ENCODE results near the gene TSC22D2.

Gene TSC22D2

GRCh38 chr3:150412561-150413231 is 4.6 kb downstream of the TSC22D2 start:
- DNase-seq, result peak; percentile 26 to 32

- no peak for DNase-seq
These were observed 6.2 kb downstream of the TSC22D2 start for GRCh38 chr3:150414258-150414657.

- DNase-seq, result no peak
These were observed 6.9 kb downstream of the TSC22D2 start for GRCh38 chr3:150414959-150415358.

- no peak for DNase-seq
These were observed 11.2 kb downstream of the TSC22D2 start for GRCh38 chr3:150419076-150419868.

- no peak for DNase-seq
These were observed 11.9 kb downstream of the TSC22D2 start for GRCh38 chr3:150419959-150420358.

GRCh38 chr3:150421256-150421655 is 13.2 kb downstream of the TSC22D2 start:
- no peak for DNase-seq

- no peak for DNase-seq
These were observed 13.9 kb downstream of the TSC22D2 start for GRCh38 chr3:150421799-150422548.

GRCh38 chr3:150422907-150423306 is 14.8 kb downstream of the TSC22D2 start:
- no peak for DNase-seq

GRCh38 chr3:150423761-150424160 is 15.7 kb downstream of the TSC22D2 start:
- no peak for DNase-seq

- no peak for DNase-seq
These were observed 18.2 kb downstream of the TSC22D2 start for GRCh38 chr3:150426292-150426691.

GRCh38 chr3:150428562-150428961 is 20.5 kb downstream of the TSC22D2 start:
- no peak for DNase-seq

- DNase-seq, result no peak
These were observed 21.9 kb downstream of the TSC22D2 start for GRCh38 chr3:150429767-150430671.

- DNase-seq, result no peak
These were observed 25.2 kb downstream of the TSC22D2 start for GRCh38 chr3:150433347-150433746.

GRCh38 chr3:150434234-150434633 is 26.1 kb downstream of the TSC22D2 start:
- no peak for DNase-seq

GRCh38 chr3:150436161-150436560 is 28.1 kb downstream of the TSC22D2 start:
- no peak for DNase-seq

GRCh38 chr3:150439657-150440056 is 31.6 kb downstream of the TSC22D2 start:
- DNase-seq, result no peak

GRCh38 chr3:150443331-150443741 is 35.2 kb downstream of the TSC22D2 start:
- DNase-seq, result no peak

GRCh38 chr3:150444371-150444770 is 36.3 kb downstream of the TSC22D2 start:
- DNase-seq, result no peak

GRCh38 chr3:150446470-150446977 is 38.4 kb downstream of the TSC22D2 start:
- no peak for DNase-seq

- DNase-seq, result no peak
These were observed 39.0 kb downstream of the TSC22D2 start for GRCh38 chr3:150447084-150447483.

- no peak for DNase-seq
These were observed 39.8 kb downstream of the TSC22D2 start for GRCh38 chr3:150447631-150448465.

Data from Kasumi-1 (cell line).